Measurements from ENCODE around the gene TGFBR3. TPM values are rescaled to one million over a fixed set of nuclear protein-coding genes. Genes with fewer than 3 reads are reported as not detected.
A peak's percentile ranks its signal among the peaks of the same experiment; 100 is the strongest.

TGFBR3 gene
- total and polyA plus RNA-seq, 9 of the 15 experiments (the other 6 are each of a cell fraction or from before 2014, with no cell fraction given), result 3.6 to 32.4 (median 15.6) TPM

GRCh38 chr1:91803847-91804545 lies 82.0 kb downstream of the TGFBR3 start (continued):
- no peak for TF ChIP-seq ZNF124 (CRISPR knock-in tag; IDR thresholded peaks at IDR 0.05)

- Histone ChIP-seq H3K4me1 (replicated peaks in 1 of 2; ENCODE audit: control insufficient read depth in 2 of 2, insufficient read depth in 2 of 2, low read length in 2 of 2) (peaks cover 27 to 29% of the 10 kb centered on the region in 2 experiments), H3K9me1 (ENCODE audit: control insufficient read depth, insufficient read depth, low read length) (no peaks in the 10 kb centered on the region), H3K79me2 (ENCODE audit: control insufficient read depth, insufficient read depth, low read length) (peaks cover 12% of the 10 kb centered on the region; the same call in 1 of the 3 replicates), H3K9ac (ENCODE audit: insufficient read depth in 1 of 2, low read depth in 2 of 2, low read length in 2 of 2) (peak overlapping the region; percentile 40 to 57; a peak in 2 of 4 replicates), H2AFZ (ENCODE audit: low read depth, low read length) (peak overlapping the region; percentile 57), H3K27ac (ENCODE audit: extremely low read depth, low read depth, low read length) (peak overlapping the region; percentile 3; the same call in 1 of the 3 replicates), H3K27me3 (ENCODE audit: control insufficient read depth in 2 of 2, insufficient read depth in 2 of 2, low read length in 2 of 2) (no peaks in the 10 kb centered on the region), H3K4me2 (ENCODE audit: insufficient read depth, low read length) (peak overlapping the region; percentile 43; the same call in 1 of the 2 replicates), H3K36me3 (ENCODE audit: control insufficient read depth, insufficient read depth, low read length) (no peaks in the 10 kb centered on the region; the same call in 2 of the 3 replicates), H3K4me3 (no peak overlapping the region), H4K20me1 (replicated peaks; ENCODE audit: control insufficient read depth, insufficient read depth, low read length) (peaks cover 18% of the 10 kb centered on the region), H3K9me3 (replicated peaks; ENCODE audit: control insufficient read depth, insufficient read depth, low read depth, low read length) (no peaks in the 10 kb centered on the region)
- TF ChIP-seq ZNF212 (CRISPR knock-in tag; IDR thresholded peaks at IDR 0.05) (no peak), CXXC5 (CRISPR knock-in tag; IDR thresholded peaks at IDR 0.05) (0 out of 2 replicates have a peak, but pooled peaks have one; percentile 26), RBBP5 (IDR thresholded peaks at IDR 0.05; ENCODE audit: borderline replicate concordance, insufficient read depth, low read length, poor library complexity, severe bottlenecking) (peak; percentile 20), TSC22D4 (tag; IDR thresholded peaks at IDR 0.05) (peak; percentile 32; the same call in 1 of the 2 replicates), ZNF764 (CRISPR knock-in tag; IDR thresholded peaks at IDR 0.05; ENCODE audit: low read depth) (no peak)
- TF ChIP-seq, protein P1, sequence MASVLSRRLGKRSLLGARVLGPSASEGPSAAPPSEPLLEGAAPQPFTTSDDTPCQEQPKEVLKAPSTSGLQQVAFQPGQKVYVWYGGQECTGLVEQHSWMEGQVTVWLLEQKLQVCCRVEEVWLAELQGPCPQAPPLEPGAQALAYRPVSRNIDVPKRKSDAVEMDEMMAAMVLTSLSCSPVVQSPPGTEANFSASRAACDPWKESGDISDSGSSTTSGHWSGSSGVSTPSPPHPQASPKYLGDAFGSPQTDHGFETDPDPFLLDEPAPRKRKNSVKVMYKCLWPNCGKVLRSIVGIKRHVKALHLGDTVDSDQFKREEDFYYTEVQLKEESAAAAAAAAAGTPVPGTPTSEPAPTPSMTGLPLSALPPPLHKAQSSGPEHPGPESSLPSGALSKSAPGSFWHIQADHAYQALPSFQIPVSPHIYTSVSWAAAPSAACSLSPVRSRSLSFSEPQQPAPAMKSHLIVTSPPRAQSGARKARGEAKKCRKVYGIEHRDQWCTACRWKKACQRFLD (CRISPR knock-in tag; IDR thresholded peaks at IDR 0.05), result 0 out of 2 replicates have a peak, but pooled peaks have one; percentile 34
- DNase-seq (ENCODE audit: extremely low read depth in 1 of 4, low spot score in 3 of 4) (no peak), FAIRE-seq (peak; percentile 66), ATAC-seq (no peak)
- BruUV-seq (replicated peaks), result no TSS peak
- intact Hi-C loops (cut with micrococcal nuclease) (loop anchor here (5.0 kb wide), 4 partner anchors 84 to 186 kb away; partner anchors contain the start of gene TGFBR3), in situ Hi-C loops (cut with MboI) (no loop called here)
- CTCF ChIA-PET (ENCODE audit: low intra/inter-chr PET ratio), result interaction anchor here (0.6 kb wide), 1 partner anchor 25 kb away, joined by 4 read pairs; no protein-coding TSS in a partner anchor
- POLR2A ChIA-PET, result interaction anchor here (0.8 to 0.9 kb wide), 2 partner anchors 8 to 12 kb away, joined by 3 read pairs; no protein-coding TSS in a partner anchor
- 28% methylated on average over 8 of the region's 8 CpGs for WGBS (ENCODE audit: insufficient coverage, low coverage, missing lambda C conversion rate)
Observed at GRCh38 chr1:91803123-91803522, 82.8 kb downstream of the TGFBR3 start.
